H1 (cell line): ENCODE results near the gene KRT6C. TPM values are rescaled to one million over a fixed set of nuclear protein-coding genes. Genes with fewer than 3 reads are reported as not detected.

Source experiments
- GABPA ChIP-seq: IDR thresholded peaks from 2 replicates; pipeline ENCODE4 v1.6.1; 2011; ENCODE audit warnings: mild to moderate bottlenecking, low read length, moderate library complexity, borderline replicate concordance; ENCODE audit not compliant: insufficient read depth
- MAFK ChIP-seq: IDR thresholded peaks from 2 replicates; pipeline ENCODE4 v1.6.1; 2012; ENCODE audit warnings: low read depth, mild to moderate bottlenecking, improper control_type of control experiment, low read length
- RAD21 ChIP-seq, 2 experiments: IDR thresholded peaks in 1 of 2; conservative IDR thresholded peaks in 1 of 2; 2 replicates each; pipeline ENCODE4 v1.6.1; 2011; ENCODE audit warnings: low read depth in 2 of 2, low read length in 2 of 2, improper control_type of control experiment in 1 of 2, inconsistent platforms in 1 of 2, mild to moderate bottlenecking in 1 of 2, moderate library complexity in 1 of 2
- polyA plus RNA-seq, 7 experiments: library from polyadenylated mRNA; depleted of rRNA in 3 of 7; stranded (reverse) in 5 of 7; unstranded in 2 of 7; fragments of >200 nt in 5 of 7; fragments of 200-250 nt in 2 of 7; gene quantifications; 1 replicate in 5 of 7; 2 replicates in 1 of 7; 4 replicates in 1 of 7; pipeline versions ENCODE4 v1.2.1 to v1.2.3, GENCODE V29; 2011 to 2013; ENCODE audit warnings: missing spikeins in 2 of 7, mixed read lengths in 2 of 7
- total RNA-seq: library from RNA; stranded (reverse); fragmentation: NEBNext Ultra II Directional; extraction: Animal tissue kit (Norgen Biotek cat#: 25700); gene quantifications from 2 replicates; pipeline ENCODE4 v1.2.1, GENCODE V29; 2021
- TF ChIP-seq, protein P1 (sequence below): IDR thresholded peaks from 2 replicates; pipeline ENCODE4 v1.6.1; 2011; ENCODE audit warnings: low read depth, mild to moderate bottlenecking, low read length; ENCODE audit not compliant: insufficient read depth

KRT6C gene
- total and polyA plus RNA-seq, 2 of the 8 experiments (the other 6 are each of a cell fraction or from before 2014, with no cell fraction given), result not detected

DNA sequence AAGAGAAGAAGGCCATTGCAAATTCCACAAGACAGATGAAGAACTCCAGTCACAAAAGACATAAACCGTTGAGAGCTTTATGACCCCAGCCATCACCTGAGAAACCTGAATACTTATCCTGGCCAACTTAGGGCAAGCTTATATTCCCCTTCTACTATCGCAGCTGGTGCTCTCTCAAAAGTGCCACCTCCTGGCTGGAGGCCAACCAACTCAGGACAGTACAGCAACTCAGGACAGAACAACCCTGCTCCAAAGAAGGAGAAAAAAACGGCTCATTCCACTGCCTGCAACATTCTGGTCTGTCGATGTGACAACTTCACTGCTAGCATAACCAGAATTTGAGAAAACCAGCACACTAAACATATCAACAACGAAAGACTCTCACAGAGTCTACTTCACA is 11.9 kb downstream of the KRT6C start (continued):
- TF ChIP-seq, protein P1, sequence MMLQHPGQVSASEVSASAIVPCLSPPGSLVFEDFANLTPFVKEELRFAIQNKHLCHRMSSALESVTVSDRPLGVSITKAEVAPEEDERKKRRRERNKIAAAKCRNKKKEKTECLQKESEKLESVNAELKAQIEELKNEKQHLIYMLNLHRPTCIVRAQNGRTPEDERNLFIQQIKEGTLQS, result no peak
- TF ChIP-seq MAFK (no peak), GABPA (no peak), RAD21 (IDR thresholded peaks at IDR 0.05 in 1 of 2, conservative IDR thresholded peaks at IDR 0.05 in 1 of 2; ENCODE audit: low read depth in 2 of 2, low read length in 2 of 2) (peak in 1 of 2 experiments; percentile 24; a peak in 1 of 4 replicates)
- TF ChIP-seq, all 59 proteins: peak for 2
